ENCODE data around the gene SMIM31.

The SMIM31 gene

GRCh38 chr4:164815711-164816110, 61.8 kb downstream of the SMIM31 start:
- Mint-ChIP-seq H3K4me1 (ENCODE audit: low read depth) (no peaks in the 10 kb centered on the region), H3K27me3 (peaks cover 6% of the 10 kb centered on the region), H3K4me3 (no peak overlapping the region), H3K36me3 (ENCODE audit: low read depth) (no peaks in the 10 kb centered on the region), H3K9me3 (no peaks in the 10 kb centered on the region), H3K27ac (no peak overlapping the region)

- no peak overlapping the region for H3K4me3 Mint-ChIP-seq
- no peaks in the 10 kb centered on the region for H3K36me3 Mint-ChIP-seq (ENCODE audit: low read depth)
- no peak overlapping the region for H3K27ac Mint-ChIP-seq
- H3K9me3 Mint-ChIP-seq = no peaks in the 10 kb centered on the region
- H3K4me1 Mint-ChIP-seq (ENCODE audit: low read depth) = no peaks in the 10 kb centered on the region
- peaks cover 6% of the 10 kb centered on the region for H3K27me3 Mint-ChIP-seq
These were observed 65.4 kb downstream of the SMIM31 start for GRCh38 chr4:164819366-164819765.

DNA sequence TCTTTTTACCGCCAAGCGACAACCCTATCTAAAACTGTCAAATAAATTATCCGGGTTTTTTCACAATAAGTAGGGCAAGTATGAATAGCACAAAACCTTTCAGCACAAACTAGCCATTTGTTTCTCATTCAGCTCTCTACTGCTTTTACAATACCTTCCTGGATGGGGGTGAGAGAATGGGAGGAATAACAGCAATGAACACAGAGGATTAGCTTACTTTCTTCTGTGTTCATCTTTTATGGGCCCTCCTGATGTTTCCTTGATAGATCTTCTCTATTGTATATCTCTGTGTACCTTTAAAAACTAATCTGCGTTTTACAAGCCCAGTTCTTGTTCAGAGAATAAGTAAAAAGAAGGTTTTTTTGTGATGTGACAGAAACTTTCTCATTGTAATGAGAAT, 67.8 kb downstream of the SMIM31 start:
- no peaks in the 10 kb centered on the region for H3K36me3 Mint-ChIP-seq (ENCODE audit: low read depth)
- H3K9me3 Mint-ChIP-seq = no peaks in the 10 kb centered on the region

DNA sequence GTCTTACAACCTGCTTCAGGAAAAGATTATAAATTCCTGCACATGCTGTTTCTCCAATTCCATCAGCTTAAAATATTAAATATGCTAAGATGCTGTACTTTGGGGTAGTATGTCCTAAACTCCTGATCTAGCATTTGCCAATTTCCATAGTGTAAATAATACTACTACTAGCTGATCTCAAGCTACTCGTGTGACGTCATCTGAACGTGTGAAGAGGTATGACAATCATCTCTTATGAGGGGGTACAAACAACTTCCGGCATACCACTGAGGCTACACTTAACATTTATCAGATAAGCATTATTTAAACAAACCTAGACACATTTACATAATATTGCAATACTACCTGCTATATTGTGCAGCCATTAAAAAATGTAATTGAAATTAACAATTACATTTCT, 70.7 kb downstream of the SMIM31 start:
- Mint-ChIP-seq H3K36me3 (ENCODE audit: low read depth) (no peaks in the 10 kb centered on the region), H3K4me3 (no peak overlapping the region), H3K27ac (no peak overlapping the region), H3K4me1 (ENCODE audit: low read depth) (no peaks in the 10 kb centered on the region), H3K9me3 (no peaks in the 10 kb centered on the region), H3K27me3 (peaks cover 6% of the 10 kb centered on the region)

More for the DNA sequence above, 67.8 kb downstream of the SMIM31 start:
- H3K27ac Mint-ChIP-seq = no peak overlapping the region
- no peak overlapping the region for H3K4me3 Mint-ChIP-seq
- peaks cover 6% of the 10 kb centered on the region for H3K27me3 Mint-ChIP-seq
- H3K4me1 Mint-ChIP-seq (ENCODE audit: low read depth) = no peaks in the 10 kb centered on the region

DNA sequence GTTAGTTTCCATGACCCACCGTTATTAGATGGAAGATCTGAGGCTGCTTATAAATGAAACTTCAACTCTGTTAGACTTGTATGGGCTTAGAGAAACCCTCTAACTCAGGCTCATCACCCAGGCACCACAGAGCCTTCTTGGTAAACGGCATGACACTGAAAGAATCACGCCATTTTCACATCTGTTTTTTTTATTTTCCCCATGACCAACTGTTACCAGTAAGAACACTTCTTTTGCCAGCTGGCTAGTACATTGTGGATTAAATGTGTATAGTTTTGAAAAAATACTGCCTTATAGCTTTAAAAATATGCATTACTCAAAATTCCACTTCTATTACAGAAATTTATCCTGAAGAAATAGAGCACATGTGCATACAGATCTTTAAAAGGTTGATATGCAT, 75.0 kb downstream of the SMIM31 start:
- no peak overlapping the region for H3K27ac Mint-ChIP-seq
- H3K27me3 Mint-ChIP-seq = no peaks in the 10 kb centered on the region
- no peak overlapping the region for H3K4me3 Mint-ChIP-seq
- H3K36me3 Mint-ChIP-seq (ENCODE audit: low read depth) = no peaks in the 10 kb centered on the region
- no peaks in the 10 kb centered on the region for H3K9me3 Mint-ChIP-seq
- no peaks in the 10 kb centered on the region for H3K4me1 Mint-ChIP-seq (ENCODE audit: low read depth)

GRCh38 chr4:164846566-164846965, 92.6 kb downstream of the SMIM31 start:
- no peaks in the 10 kb centered on the region for H3K36me3 Mint-ChIP-seq (ENCODE audit: low read depth)
- H3K4me1 Mint-ChIP-seq (ENCODE audit: low read depth) = no peaks in the 10 kb centered on the region
- no peaks in the 10 kb centered on the region for H3K9me3 Mint-ChIP-seq
- H3K27ac Mint-ChIP-seq = no peak overlapping the region
- peaks cover 5% of the 10 kb centered on the region for H3K27me3 Mint-ChIP-seq
- H3K4me3 Mint-ChIP-seq = no peak overlapping the region

- H3K36me3 Mint-ChIP-seq (ENCODE audit: low read depth) = no peaks in the 10 kb centered on the region
- no peaks in the 10 kb centered on the region for H3K9me3 Mint-ChIP-seq
- peaks cover 5% of the 10 kb centered on the region for H3K27me3 Mint-ChIP-seq
- no peak overlapping the region for H3K27ac Mint-ChIP-seq
- no peak overlapping the region for H3K4me3 Mint-ChIP-seq
- no peaks in the 10 kb centered on the region for H3K4me1 Mint-ChIP-seq (ENCODE audit: low read depth)
These were observed 93.1 kb downstream of the SMIM31 start for GRCh38 chr4:164847016-164847415.

DNA sequence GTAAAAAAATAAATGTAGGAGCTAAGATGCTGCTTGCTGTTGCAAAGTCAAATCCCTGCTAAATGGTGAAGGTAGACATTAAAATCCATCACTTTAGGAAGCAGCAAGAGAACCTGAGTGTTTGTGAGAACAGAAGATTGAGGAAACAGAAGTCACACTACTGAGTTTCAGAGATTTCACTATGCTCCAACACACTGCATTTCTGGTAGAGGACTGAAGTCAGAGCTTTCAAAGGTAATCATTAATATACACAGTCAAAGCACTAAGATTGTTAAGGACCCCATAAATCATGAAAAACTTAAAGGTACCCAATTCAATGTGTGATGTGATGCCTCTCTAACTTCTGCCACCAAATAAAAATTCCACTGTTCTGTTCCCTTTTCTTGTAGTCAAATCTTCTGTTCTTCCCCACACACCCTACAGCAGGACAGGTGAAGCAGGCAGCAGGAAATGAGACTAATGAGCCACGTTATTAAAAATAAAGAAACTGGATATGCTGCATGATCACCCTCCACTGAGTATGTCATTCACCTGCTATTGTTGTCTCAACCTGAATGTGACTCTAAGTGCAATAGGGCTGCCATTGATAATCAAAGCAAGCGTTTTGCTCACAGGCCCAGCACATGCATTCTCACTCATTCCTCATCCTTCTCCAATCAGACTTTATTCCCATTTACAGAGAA, 94.2 kb downstream of the SMIM31 start:
- Mint-ChIP-seq H3K27ac (no peak overlapping the region), H3K4me3 (no peak overlapping the region), H3K4me1 (ENCODE audit: low read depth) (no peaks in the 10 kb centered on the region), H3K36me3 (ENCODE audit: low read depth) (no peaks in the 10 kb centered on the region), H3K9me3 (no peaks in the 10 kb centered on the region), H3K27me3 (peaks cover 5% of the 10 kb centered on the region)
